ENCODE results near the gene PNRC1.
"Not testable (repeated sequence)": the region's sequence is repeated elsewhere in the genome, so short reads cannot be mapped to it uniquely, and the experiment has no call there.

The PNRC1 gene

GRCh38 chr6:89051676-89052075, 28.9 kb upstream of the PNRC1 start:
- H3K27me3 ChIP-seq (replicated peaks; ENCODE audit: control insufficient read depth, insufficient read depth, low read length): no peaks in the 10 kb centered on the region
- H3K36me3 ChIP-seq (ENCODE audit: control insufficient read depth, insufficient read depth, low read length): no peaks in the 10 kb centered on the region
- TF ChIP-seq CTCF (IDR thresholded peaks at IDR 0.05; ENCODE audit: insufficient read depth, low read length, poor library complexity, severe bottlenecking): no peak
- no peak overlapping the region for H3K4me3 ChIP-seq (replicated peaks; ENCODE audit: low read depth, low read length)
- no peak for DNase-seq (ENCODE audit: extremely low read depth, insufficient read length)

GRCh38 chr6:89054208-89054607, 26.3 kb upstream of the PNRC1 start:
- Histone ChIP-seq H3K4me3 (replicated peaks; ENCODE audit: low read depth, low read length) (no peak overlapping the region), H3K27me3 (replicated peaks; ENCODE audit: control insufficient read depth, insufficient read depth, low read length) (no peaks in the 10 kb centered on the region), H3K36me3 (ENCODE audit: control insufficient read depth, insufficient read depth, low read length) (no peaks in the 10 kb centered on the region)
- TF ChIP-seq CTCF (IDR thresholded peaks at IDR 0.05; ENCODE audit: insufficient read depth, low read length, poor library complexity, severe bottlenecking): no peak
- DNase-seq (ENCODE audit: extremely low read depth, insufficient read length): no peak

- Histone ChIP-seq H3K27me3 (replicated peaks; ENCODE audit: control insufficient read depth, insufficient read depth, low read length) (no peaks in the 10 kb centered on the region), H3K36me3 (ENCODE audit: control insufficient read depth, insufficient read depth, low read length) (no peaks in the 10 kb centered on the region), H3K4me3 (replicated peaks; ENCODE audit: low read depth, low read length) (no peak overlapping the region)
- no peak for TF ChIP-seq CTCF (IDR thresholded peaks at IDR 0.05; ENCODE audit: insufficient read depth, low read length, poor library complexity, severe bottlenecking)
- no peak for DNase-seq (ENCODE audit: extremely low read depth, insufficient read length)
These were observed 22.8 kb upstream of the PNRC1 start for GRCh38 chr6:89057759-89058158.

- H3K36me3 ChIP-seq (ENCODE audit: control insufficient read depth, insufficient read depth, low read length): no peaks in the 10 kb centered on the region
- no peak for TF ChIP-seq CTCF (IDR thresholded peaks at IDR 0.05; ENCODE audit: insufficient read depth, low read length, poor library complexity, severe bottlenecking)
- H3K4me3 ChIP-seq (replicated peaks; ENCODE audit: low read depth, low read length): no peak overlapping the region
- H3K27me3 ChIP-seq (replicated peaks; ENCODE audit: control insufficient read depth, insufficient read depth, low read length): no peaks in the 10 kb centered on the region
- no peak for DNase-seq (ENCODE audit: extremely low read depth, insufficient read length)
These were observed 21.9 kb upstream of the PNRC1 start for GRCh38 chr6:89058627-89059026.

- H3K36me3 ChIP-seq (ENCODE audit: control insufficient read depth, insufficient read depth, low read length): no peaks in the 10 kb centered on the region
- no peak for TF ChIP-seq CTCF (IDR thresholded peaks at IDR 0.05; ENCODE audit: insufficient read depth, low read length, poor library complexity, severe bottlenecking)
- DNase-seq (ENCODE audit: extremely low read depth, insufficient read length): no peak
- no peaks in the 10 kb centered on the region for H3K27me3 ChIP-seq (replicated peaks; ENCODE audit: control insufficient read depth, insufficient read depth, low read length)
- no peak overlapping the region for H3K4me3 ChIP-seq (replicated peaks; ENCODE audit: low read depth, low read length)
These were observed 21.3 kb upstream of the PNRC1 start for GRCh38 chr6:89059227-89059626.

GRCh38 chr6:89063881-89064280, 16.7 kb upstream of the PNRC1 start:
- H3K27me3 ChIP-seq (replicated peaks; ENCODE audit: control insufficient read depth, insufficient read depth, low read length): no peaks in the 10 kb centered on the region
- H3K36me3 ChIP-seq (ENCODE audit: control insufficient read depth, insufficient read depth, low read length): no peaks in the 10 kb centered on the region
- DNase-seq (ENCODE audit: extremely low read depth, insufficient read length): no peak
- H3K4me3 ChIP-seq (replicated peaks; ENCODE audit: low read depth, low read length): no peak overlapping the region
- TF ChIP-seq CTCF (IDR thresholded peaks at IDR 0.05; ENCODE audit: insufficient read depth, low read length, poor library complexity, severe bottlenecking): no peak

GRCh38 chr6:89064931-89065330, 15.6 kb upstream of the PNRC1 start:
- not testable (repeated sequence) for DNase-seq (ENCODE audit: extremely low read depth, insufficient read length); H3K4me3 ChIP-seq (replicated peaks; ENCODE audit: low read depth, low read length); H3K27me3 ChIP-seq (replicated peaks; ENCODE audit: control insufficient read depth, insufficient read depth, low read length); H3K36me3 ChIP-seq (ENCODE audit: control insufficient read depth, insufficient read depth, low read length)

GRCh38 chr6:89066121-89066520, 14.4 kb upstream of the PNRC1 start:
- DNase-seq (ENCODE audit: extremely low read depth, insufficient read length); H3K4me3 ChIP-seq (replicated peaks; ENCODE audit: low read depth, low read length); H3K36me3 ChIP-seq (ENCODE audit: control insufficient read depth, insufficient read depth, low read length); H3K27me3 ChIP-seq (replicated peaks; ENCODE audit: control insufficient read depth, insufficient read depth, low read length): not testable (repeated sequence)

Measured in GM06990 (cell line).